ENCODE data around the gene RCVRN.

RCVRN gene

DNA sequence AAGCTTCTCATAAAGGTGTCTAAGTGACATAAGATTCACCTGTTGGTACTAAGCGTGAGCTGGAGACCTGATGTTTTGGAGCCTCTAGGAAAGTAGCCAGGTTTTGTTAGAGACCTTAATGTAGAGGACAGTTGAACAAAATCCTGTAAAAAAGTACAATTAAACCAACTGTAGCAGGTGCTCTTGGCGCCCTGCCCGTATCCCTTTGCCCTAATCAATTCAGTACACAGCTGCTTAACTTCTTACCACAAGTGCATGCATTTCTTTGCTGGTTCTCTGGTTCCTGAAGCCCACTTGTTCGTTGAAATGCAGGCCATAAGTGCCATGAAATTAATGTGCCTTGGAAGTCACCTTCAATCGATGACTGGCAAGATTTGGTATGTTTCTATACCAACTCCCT, 54.9 kb downstream of the RCVRN start:
- DNase-seq (ENCODE audit: low read depth) = no peak

Measured in GM04504 (cell line).